Measurements from ENCODE around the gene RNF217.
"Not testable (repeated sequence)": the region's sequence is repeated elsewhere in the genome, so short reads cannot be mapped to it uniquely, and the experiment has no call there.

RNF217 gene

GRCh38 chr6:125020385-125020784 lies 58.1 kb downstream of the RNF217 start:
- DNase-seq: no peak

- no peak for DNase-seq
These were observed 60.3 kb downstream of the RNF217 start for GRCh38 chr6:125022391-125022989.

GRCh38 chr6:125025164-125025854 lies 63.1 kb downstream of the RNF217 start:
- DNase-seq: no peak

GRCh38 chr6:125027287-125027686 lies 65.0 kb downstream of the RNF217 start:
- DNase-seq: no peak

GRCh38 chr6:125030969-125031368 lies 68.7 kb downstream of the RNF217 start:
- no peak for DNase-seq

GRCh38 chr6:125031385-125031784 lies 69.1 kb downstream of the RNF217 start:
- DNase-seq: no peak

GRCh38 chr6:125034929-125035328 lies 72.7 kb downstream of the RNF217 start:
- not testable (repeated sequence) for DNase-seq

- not testable (repeated sequence) for DNase-seq
These were observed 74.2 kb downstream of the RNF217 start for GRCh38 chr6:125036486-125036885.

- DNase-seq: no peak
These were observed 75.6 kb downstream of the RNF217 start for GRCh38 chr6:125037827-125038226.

- DNase-seq: no peak
These were observed 76.7 kb downstream of the RNF217 start for GRCh38 chr6:125038925-125039324.

GRCh38 chr6:125041740-125042459 lies 79.7 kb downstream of the RNF217 start:
- no peak for DNase-seq

GRCh38 chr6:125044066-125044465 lies 81.8 kb downstream of the RNF217 start:
- DNase-seq: no peak

GRCh38 chr6:125044667-125045066 lies 82.4 kb downstream of the RNF217 start:
- DNase-seq: no peak

GRCh38 chr6:125046107-125046925 lies 84.1 kb downstream of the RNF217 start:
- DNase-seq: no peak

GRCh38 chr6:125048274-125048673 lies 86.0 kb downstream of the RNF217 start:
- DNase-seq: no peak

- no peak for DNase-seq
These were observed 88.6 kb downstream of the RNF217 start for GRCh38 chr6:125050663-125051318.

GRCh38 chr6:125053809-125054208 lies 91.6 kb downstream of the RNF217 start:
- DNase-seq: no peak

GRCh38 chr6:125054331-125054730 lies 92.1 kb downstream of the RNF217 start:
- DNase-seq: no peak

- DNase-seq: no peak
These were observed 95.4 kb downstream of the RNF217 start for GRCh38 chr6:125057392-125058246.

GRCh38 chr6:125058546-125058945 lies 96.3 kb downstream of the RNF217 start:
- DNase-seq: no peak

- DNase-seq: no peak
These were observed 101.1 kb downstream of the RNF217 start for GRCh38 chr6:125063307-125063706.

GRCh38 chr6:125066140-125066539 lies 103.9 kb downstream of the RNF217 start:
- no peak for DNase-seq
